ENCODE measurements around the gene CMTM3.

CMTM3 gene

DNA sequence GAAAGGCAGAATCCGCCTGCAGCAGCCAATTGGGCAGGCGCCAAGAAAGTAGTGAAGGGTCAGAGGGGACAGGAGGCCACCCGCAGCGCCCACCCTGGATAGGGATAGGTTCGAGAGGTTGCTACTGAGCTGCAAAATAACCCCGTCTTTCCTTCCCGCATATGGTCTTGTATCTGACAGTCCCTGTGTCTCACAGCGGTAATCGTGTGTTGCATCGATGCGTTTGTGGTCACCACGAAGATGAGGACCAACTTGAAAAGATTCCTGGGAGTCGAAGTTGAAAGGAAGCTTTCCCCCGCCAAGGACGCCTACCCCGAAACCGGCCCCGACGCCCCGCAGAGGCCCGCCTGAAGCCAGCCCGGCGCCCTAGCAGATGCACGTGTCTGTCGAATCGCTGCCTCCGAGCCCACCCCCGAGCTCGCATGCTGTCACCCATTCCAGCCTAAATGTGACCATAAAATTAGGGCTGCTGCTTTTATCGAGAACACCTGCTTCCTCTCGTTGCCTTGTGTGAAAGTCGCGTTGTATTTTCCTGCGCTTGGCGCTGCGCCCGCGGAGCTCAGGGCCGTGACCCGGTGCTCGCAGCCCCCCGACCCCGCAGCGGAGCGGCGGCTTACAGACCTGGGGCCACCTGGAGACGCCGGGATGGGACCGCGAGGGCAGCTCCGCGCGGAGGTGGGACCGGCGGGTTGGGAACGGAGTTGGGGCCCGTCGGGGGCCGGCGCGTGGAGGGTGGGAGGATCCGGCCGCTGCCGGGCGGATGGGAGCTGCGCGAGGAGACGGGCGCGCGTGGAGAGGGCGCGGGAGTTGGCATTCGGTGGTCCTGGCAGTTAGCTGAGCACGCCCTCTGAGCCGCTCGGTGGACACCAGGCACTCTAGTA lies 25.6 kb upstream of the CMTM3 start, which contains the start of gene CMTM2:
Gene CMTM2, plus strand, starts transcription at position 813 of the 881 bp plus-strand sequence. CDS start 145 bp downstream, outside the sequence.
- Histone ChIP-seq H3K4me2 (no peak within 1 kb of the TSS), H3K4me3 (IDR thresholded peaks at IDR 0.05; ENCODE audit: insufficient read depth, low read depth, low read length) (no peak within 1 kb of the TSS), H4K20me1 (ENCODE audit: insufficient read depth) (no peaks in the 10 kb centered on the region), H3K27me3 (ENCODE audit: insufficient read depth, low read depth) (no peaks in the 10 kb centered on the region), H3K36me3 (ENCODE audit: insufficient read depth) (no peaks in the 10 kb centered on the region), H3K79me2 (ENCODE audit: insufficient read depth, low read depth) (no peaks in the 10 kb centered on the region), H2AFZ (ENCODE audit: low read depth) (no peak within 1 kb of the TSS), H3K27ac (no peak within 1 kb of the TSS), H3K9ac (no peak within 1 kb of the TSS), H3K4me1 (ENCODE audit: low read depth, poor library complexity, severe bottlenecking) (no peaks in the 10 kb centered on the region)
- TF ChIP-seq, protein P1, sequence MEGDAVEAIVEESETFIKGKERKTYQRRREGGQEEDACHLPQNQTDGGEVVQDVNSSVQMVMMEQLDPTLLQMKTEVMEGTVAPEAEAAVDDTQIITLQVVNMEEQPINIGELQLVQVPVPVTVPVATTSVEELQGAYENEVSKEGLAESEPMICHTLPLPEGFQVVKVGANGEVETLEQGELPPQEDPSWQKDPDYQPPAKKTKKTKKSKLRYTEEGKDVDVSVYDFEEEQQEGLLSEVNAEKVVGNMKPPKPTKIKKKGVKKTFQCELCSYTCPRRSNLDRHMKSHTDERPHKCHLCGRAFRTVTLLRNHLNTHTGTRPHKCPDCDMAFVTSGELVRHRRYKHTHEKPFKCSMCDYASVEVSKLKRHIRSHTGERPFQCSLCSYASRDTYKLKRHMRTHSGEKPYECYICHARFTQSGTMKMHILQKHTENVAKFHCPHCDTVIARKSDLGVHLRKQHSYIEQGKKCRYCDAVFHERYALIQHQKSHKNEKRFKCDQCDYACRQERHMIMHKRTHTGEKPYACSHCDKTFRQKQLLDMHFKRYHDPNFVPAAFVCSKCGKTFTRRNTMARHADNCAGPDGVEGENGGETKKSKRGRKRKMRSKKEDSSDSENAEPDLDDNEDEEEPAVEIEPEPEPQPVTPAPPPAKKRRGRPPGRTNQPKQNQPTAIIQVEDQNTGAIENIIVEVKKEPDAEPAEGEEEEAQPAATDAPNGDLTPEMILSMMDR (conservative IDR thresholded peaks at IDR 0.05; ENCODE audit: low read depth, low read length): no peak

DNA sequence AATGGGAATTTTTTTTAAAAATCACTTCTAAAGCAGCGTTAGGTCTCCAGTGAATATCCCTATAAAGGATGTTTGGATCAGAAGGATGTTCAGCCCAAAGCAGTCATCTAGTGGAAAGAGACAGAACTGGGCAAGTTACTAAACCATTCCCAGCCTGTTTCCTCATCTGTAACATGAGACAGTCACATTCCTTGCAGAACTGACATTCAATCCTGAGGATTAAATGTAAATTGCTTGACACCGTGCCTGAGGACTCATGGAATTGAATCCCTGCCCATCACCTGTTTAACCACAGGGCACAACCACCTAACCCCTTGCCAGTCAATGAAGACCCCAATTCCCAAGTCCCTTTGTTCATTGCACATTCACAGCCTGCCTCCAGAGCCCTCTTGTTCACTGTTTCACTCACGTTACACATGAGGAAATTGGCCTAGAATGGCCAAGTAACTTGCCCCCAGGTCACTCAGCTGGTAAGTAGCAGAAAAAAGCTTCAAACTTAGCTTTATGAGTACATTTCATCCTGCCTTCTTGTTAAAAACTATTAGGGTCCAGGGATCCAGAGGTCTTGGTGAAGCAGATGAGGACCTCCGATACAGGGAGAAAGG lies 23.8 kb upstream of the CMTM3 start:
- H3K4me2 ChIP-seq: no peak overlapping the region
- TF ChIP-seq, protein P1 (conservative IDR thresholded peaks at IDR 0.05; ENCODE audit: low read depth, low read length): no peak
- no peaks in the 10 kb centered on the region for H4K20me1 ChIP-seq (ENCODE audit: insufficient read depth)

DNA sequence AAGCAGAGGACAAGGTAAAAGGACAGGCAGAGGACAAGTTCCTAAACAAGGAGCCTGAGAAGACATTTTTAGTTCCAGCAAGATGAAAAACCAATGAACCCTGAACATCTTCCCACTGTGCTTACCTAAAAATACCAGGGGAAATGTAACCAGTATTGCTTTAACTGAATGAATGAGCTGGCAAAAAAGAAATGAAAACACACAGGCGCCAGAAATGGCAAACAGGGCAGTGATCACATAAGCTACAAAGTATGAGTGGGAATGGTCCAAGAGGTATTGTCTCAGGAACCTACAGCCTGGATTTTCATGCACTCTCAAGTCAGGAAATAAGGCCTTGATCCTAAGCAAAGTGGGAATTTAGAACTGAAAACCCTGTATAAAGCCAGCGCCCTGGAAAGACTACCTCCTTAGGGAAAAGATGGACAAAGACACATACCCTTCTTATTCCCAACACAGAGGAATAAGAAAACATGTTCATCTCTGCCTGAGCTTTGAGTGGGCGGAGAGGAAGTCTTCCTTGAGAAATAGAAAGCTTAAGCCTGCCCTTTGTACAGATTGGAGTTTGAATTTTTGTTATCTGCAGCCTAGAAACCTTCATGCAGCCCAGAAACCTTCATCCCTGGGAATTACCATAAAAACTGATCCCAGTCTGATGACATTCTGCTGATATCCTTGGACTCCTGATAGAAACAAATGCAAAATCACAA lies 23.1 kb upstream of the CMTM3 start:
- TF ChIP-seq, protein P1 (conservative IDR thresholded peaks at IDR 0.05; ENCODE audit: low read depth, low read length): no peak
- no peak overlapping the region for H3K27ac ChIP-seq
- H3K36me3 ChIP-seq (ENCODE audit: insufficient read depth): no peaks in the 10 kb centered on the region
- H3K79me2 ChIP-seq (ENCODE audit: insufficient read depth, low read depth): no peaks in the 10 kb centered on the region
- H3K27me3 ChIP-seq (ENCODE audit: insufficient read depth, low read depth): no peaks in the 10 kb centered on the region
- no peaks in the 10 kb centered on the region for H4K20me1 ChIP-seq (ENCODE audit: insufficient read depth)
- no peak overlapping the region for H3K9ac ChIP-seq
- no peaks in the 10 kb centered on the region for H3K4me1 ChIP-seq (ENCODE audit: low read depth, poor library complexity, severe bottlenecking)
- no peak overlapping the region for H3K4me2 ChIP-seq
- H3K4me3 ChIP-seq (IDR thresholded peaks at IDR 0.05; ENCODE audit: insufficient read depth, low read depth, low read length): no peak overlapping the region
- no peak overlapping the region for H2AFZ ChIP-seq (ENCODE audit: low read depth)

More for the DNA sequence above, 23.8 kb upstream of the CMTM3 start:
- Histone ChIP-seq H3K79me2 (ENCODE audit: insufficient read depth, low read depth) (no peaks in the 10 kb centered on the region), H3K36me3 (ENCODE audit: insufficient read depth) (no peaks in the 10 kb centered on the region), H3K9ac (no peak overlapping the region), H3K27me3 (ENCODE audit: insufficient read depth, low read depth) (no peaks in the 10 kb centered on the region), H3K27ac (no peak overlapping the region), H2AFZ (ENCODE audit: low read depth) (no peak overlapping the region), H3K4me1 (ENCODE audit: low read depth, poor library complexity, severe bottlenecking) (no peaks in the 10 kb centered on the region), H3K4me3 (IDR thresholded peaks at IDR 0.05; ENCODE audit: insufficient read depth, low read depth, low read length) (no peak overlapping the region)

DNA sequence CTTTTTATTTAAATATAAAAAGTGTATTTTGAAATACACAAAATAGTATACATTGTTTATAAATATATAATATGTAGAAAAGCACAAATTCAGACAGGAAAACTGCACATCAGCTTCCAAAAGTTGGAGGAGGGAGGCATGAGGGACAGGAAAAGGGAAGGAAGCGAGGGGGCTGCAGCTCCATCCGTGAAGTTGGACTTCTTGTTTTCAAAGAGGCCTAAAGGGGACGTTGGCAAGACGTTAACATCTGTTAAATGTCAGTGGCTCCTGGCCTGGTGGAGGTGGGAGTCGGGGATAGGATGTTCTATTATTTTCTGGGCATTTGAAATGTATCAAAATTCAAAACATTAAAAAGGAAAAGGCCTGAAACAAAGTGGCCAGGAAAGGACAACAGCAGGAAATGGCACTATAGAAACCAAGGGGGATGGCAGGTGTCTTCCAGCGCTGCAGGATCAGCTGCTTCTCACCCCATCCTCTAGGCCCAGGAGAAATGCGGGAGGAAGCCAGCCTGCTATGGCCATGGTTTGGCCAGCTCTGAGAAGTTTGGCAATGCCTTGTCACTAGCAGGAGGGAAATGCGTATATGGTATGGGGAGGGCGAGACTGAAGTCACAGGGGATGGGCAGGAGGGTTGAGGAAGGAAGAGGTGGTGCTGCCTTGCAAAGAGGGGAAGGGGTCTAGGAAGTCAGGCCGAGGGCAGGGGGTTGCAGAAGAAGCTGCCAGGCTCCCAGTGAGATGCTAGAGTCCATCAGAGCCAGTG lies 18.8 kb upstream of the CMTM3 start:
- Histone ChIP-seq H3K9ac (no peak overlapping the region), H3K4me3 (IDR thresholded peaks at IDR 0.05; ENCODE audit: insufficient read depth, low read depth, low read length) (no peak overlapping the region), H4K20me1 (ENCODE audit: insufficient read depth) (no peaks in the 10 kb centered on the region), H3K27ac (no peak overlapping the region), H3K27me3 (ENCODE audit: insufficient read depth, low read depth) (no peaks in the 10 kb centered on the region; the same call in 1 of the 2 replicates), H3K36me3 (ENCODE audit: insufficient read depth) (no peaks in the 10 kb centered on the region), H3K4me2 (no peak overlapping the region), H2AFZ (ENCODE audit: low read depth) (no peak overlapping the region), H3K79me2 (ENCODE audit: insufficient read depth, low read depth) (no peaks in the 10 kb centered on the region), H3K4me1 (ENCODE audit: low read depth, poor library complexity, severe bottlenecking) (peaks cover 10% of the 10 kb centered on the region)
- TF ChIP-seq, protein P1 (conservative IDR thresholded peaks at IDR 0.05; ENCODE audit: low read depth, low read length): no peak
